GM19099 (cell line): ENCODE measurements around the gene ANGPTL2.

ENCODE experiments used
- POLR2A ChIP-seq: IDR thresholded peaks from 3 replicates; pipeline ENCODE4 v1.6.1; 2011; ENCODE audit warnings: low read depth; ENCODE audit not compliant: insufficient read length; ENCODE audit errors: extremely low read depth

The ANGPTL2 gene

GRCh38 chr9:127118597-127119319, 3.7 kb downstream of the ANGPTL2 start:
- TF ChIP-seq POLR2A: no peak

DNA sequence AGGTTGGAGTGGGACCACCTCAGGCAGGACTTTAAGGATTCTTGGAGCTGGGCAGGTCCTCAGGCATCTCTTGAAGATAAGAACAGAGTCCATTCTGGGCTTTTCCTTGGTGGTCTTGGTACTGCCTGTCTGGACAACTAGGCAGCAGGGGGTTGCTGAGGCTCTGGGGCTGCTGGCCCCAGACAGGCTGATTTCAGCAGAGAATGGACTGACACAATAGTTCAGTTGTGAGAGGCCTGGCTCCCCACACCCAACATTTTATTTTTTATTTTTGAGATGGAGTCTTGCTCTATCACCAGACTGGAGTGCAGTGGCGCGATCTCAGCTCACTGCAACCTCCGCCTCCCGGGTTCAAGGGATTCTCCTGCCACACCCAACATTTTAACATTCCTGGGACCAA, 4.6 kb downstream of the ANGPTL2 start:
- no peak for TF ChIP-seq POLR2A

GRCh38 chr9:127116957-127117356, 5.5 kb downstream of the ANGPTL2 start:
- TF ChIP-seq POLR2A: no peak

- TF ChIP-seq POLR2A: no peak
Observed at GRCh38 chr9:127116088-127116726, 6.2 kb downstream of the ANGPTL2 start.

DNA sequence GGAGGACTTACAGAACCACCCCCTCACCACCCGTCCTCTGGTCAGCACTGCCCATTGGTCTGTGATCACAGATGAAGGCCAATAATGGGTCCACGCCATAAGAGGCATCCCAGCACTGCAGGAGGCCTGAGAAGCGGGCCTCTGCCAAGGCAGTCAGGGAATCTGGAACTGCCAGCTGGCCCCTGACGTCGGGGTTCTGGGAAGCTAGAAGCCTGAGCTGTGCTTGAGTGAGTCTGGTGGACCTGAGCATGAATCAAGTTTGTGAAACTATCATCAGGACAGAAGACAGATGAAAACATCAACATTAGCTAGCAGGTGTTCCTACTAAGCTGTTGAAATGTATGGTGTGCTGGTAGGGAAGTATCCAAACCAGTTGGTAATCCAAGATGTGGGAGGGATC, 7.8 kb downstream of the ANGPTL2 start:
- TF ChIP-seq POLR2A: no peak

GRCh38 chr9:127113191-127113972, 9.1 kb downstream of the ANGPTL2 start:
- TF ChIP-seq POLR2A: no peak

GRCh38 chr9:127112735-127113161, 9.7 kb downstream of the ANGPTL2 start:
- TF ChIP-seq POLR2A: no peak

- TF ChIP-seq POLR2A: no peak
Observed at GRCh38 chr9:127112056-127112455, 10.4 kb downstream of the ANGPTL2 start.

DNA sequence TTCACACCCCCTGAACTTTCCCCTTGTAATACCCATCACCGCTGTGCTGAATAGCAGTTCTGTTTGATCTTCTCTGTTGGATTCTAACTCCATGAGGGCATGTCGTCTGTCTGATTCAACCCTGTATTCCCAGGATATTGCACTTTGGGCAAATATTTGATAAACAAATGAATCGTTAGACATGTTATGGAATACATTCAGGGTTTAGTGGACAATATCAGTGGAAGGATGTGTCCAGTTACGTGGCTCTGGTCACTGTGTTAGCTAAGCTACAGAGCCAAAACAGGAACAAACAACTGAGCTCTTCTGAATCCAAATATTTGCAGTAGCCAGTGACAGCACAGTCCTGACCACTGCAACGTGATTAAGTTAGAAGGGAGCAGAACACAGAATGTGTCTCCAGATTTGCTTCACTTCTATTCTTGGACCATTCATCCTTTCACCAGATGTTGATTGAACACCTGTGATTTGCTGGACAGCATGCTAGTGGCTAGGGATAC, 13.2 kb downstream of the ANGPTL2 start:
- no peak for TF ChIP-seq POLR2A

GRCh38 chr9:127107929-127108876, 14.2 kb downstream of the ANGPTL2 start:
- no peak for TF ChIP-seq POLR2A

- no peak for TF ChIP-seq POLR2A
Observed at GRCh38 chr9:127107171-127107928, 15.1 kb downstream of the ANGPTL2 start.

DNA sequence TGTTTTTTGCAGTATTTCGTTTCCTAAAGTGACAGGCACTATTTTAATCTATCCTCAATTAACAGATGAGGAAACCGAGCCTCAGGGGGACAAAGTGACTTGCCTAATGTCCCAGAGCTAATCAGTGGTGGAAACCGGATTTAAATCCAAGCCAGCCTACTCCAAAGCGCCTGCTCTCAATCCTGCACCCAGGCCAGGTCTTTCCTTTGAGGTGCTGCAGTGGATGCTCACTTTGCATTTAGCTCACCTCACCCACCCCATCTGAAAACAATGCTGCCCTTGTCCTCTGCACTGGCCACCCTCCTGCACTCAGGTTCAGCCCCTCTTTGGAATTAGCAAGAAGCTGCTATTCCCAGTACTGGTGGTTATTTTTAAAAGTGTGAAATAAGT, 16.0 kb downstream of the ANGPTL2 start:
- TF ChIP-seq POLR2A: no peak

DNA sequence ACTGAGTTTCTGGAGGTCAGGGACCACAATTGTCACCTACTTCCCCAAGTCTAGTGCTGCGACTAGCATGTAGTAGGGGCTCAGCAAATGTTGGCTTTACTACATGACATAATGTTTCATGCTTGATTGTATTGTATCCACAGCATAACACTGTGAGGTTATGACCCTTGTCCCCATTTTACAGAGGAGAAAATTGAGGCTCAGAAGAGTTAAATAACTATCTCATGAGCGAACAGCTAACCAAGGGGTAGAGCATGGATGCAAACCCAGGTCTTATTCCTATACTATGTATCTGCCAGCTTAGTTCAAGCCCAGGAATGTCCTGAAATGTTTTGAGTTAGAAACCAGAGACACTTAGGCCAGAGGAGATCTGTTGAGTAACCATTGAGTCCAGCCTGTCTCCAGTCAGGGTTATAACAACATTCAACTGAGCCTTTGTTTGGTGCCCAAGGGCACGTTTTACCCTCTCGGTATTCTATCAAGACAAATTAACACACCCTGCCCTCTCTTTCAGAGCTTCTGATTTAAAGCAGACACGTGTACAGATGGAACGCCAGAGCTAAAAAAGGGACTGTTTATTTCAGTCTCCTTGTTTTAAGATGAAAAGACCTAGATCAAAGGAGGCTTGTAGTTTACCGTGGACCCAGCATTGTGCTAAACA, 16.5 kb downstream of the ANGPTL2 start:
- TF ChIP-seq POLR2A: no peak
